ENCODE measurements around the gene PLA2G4E.

Gene PLA2G4E

DNA sequence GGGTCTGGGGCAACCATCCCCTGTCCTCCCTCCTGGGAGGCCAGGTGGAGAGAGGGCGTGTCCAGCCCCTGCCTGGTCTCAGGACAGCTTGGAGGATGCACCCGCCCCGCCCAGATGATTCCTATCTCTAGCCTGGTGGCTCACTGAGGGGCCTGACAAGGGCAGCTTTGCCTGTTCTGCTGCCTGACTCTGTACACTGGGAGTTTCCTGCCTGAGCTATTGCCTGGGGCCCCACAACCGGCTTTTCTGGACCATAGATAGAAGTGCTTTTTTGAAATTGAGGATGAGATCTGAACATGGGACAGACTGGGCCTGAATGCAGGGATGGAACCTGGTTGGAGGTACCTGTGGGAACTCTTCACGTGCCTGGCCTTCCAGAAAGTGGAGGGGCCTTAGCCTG is 751 bp upstream of the PLA2G4E start:
- Histone ChIP-seq H3K36me3 (ENCODE audit: control insufficient read depth in 5 of 5, insufficient read depth in 5 of 5, low read length in 5 of 5) (no peaks in the 10 kb centered on the region), H3K9ac (ENCODE audit: low read length in 5 of 5) (no peak overlapping the region), H3K27me3 (ENCODE audit: control insufficient read depth in 5 of 5, insufficient read depth in 4 of 5, low read length in 5 of 5) (no peaks in the 10 kb centered on the region), H3K9me3 (ENCODE audit: control insufficient read depth in 5 of 5, low read length in 5 of 5) (peaks cover 0 to 3% (median 0%) of the 10 kb centered on the region in 5 donors), H3K27ac (ENCODE audit: low read depth, low read length) (no peak overlapping the region), H3K4me3 (ENCODE audit: low read depth in 1 of 5, low read length in 5 of 5) (no peak overlapping the region), H3K4me1 (ENCODE audit: control insufficient read depth in 5 of 5, insufficient read depth in 5 of 5, low read length in 5 of 5) (peaks cover 0 to 2% (median 0%) of the 10 kb centered on the region in 5 donors)

- H3K27ac ChIP-seq (ENCODE audit: low read depth, low read length): no peak overlapping the region
Measured at GRCh38 chr15:42018306-42019224, 2.3 kb downstream of the PLA2G4E start.

GRCh38 chr15:42016971-42017370 is 3.9 kb downstream of the PLA2G4E start:
- H3K4me3 ChIP-seq (ENCODE audit: low read depth in 1 of 5, low read length in 5 of 5): no peak overlapping the region
- no peaks in the 10 kb centered on the region for H3K9me3 ChIP-seq (ENCODE audit: control insufficient read depth in 5 of 5, low read length in 5 of 5)
- H3K4me1 ChIP-seq (ENCODE audit: control insufficient read depth in 5 of 5, insufficient read depth in 5 of 5, low read length in 5 of 5): peaks cover 0 to 2% (median 0%) of the 10 kb centered on the region in 5 donors
- no peaks in the 10 kb centered on the region for H3K27me3 ChIP-seq (ENCODE audit: control insufficient read depth in 5 of 5, insufficient read depth in 4 of 5, low read length in 5 of 5)
- H3K27ac ChIP-seq (ENCODE audit: low read depth, low read length): no peak overlapping the region
- H3K9ac ChIP-seq (ENCODE audit: low read length in 5 of 5): no peak overlapping the region
- H3K36me3 ChIP-seq (ENCODE audit: control insufficient read depth in 5 of 5, insufficient read depth in 5 of 5, low read length in 5 of 5): no peaks in the 10 kb centered on the region

More at GRCh38 chr15:42018306-42019224, 2.3 kb downstream of the PLA2G4E start:
- Histone ChIP-seq H3K4me1 (ENCODE audit: control insufficient read depth in 5 of 5, insufficient read depth in 5 of 5, low read length in 5 of 5) (peaks cover 0 to 2% (median 0%) of the 10 kb centered on the region in 5 donors), H3K9ac (ENCODE audit: low read length in 5 of 5) (no peak overlapping the region), H3K9me3 (ENCODE audit: control insufficient read depth in 5 of 5, low read length in 5 of 5) (peaks cover 0 to 3% (median 0%) of the 10 kb centered on the region in 5 donors), H3K4me3 (ENCODE audit: low read depth in 1 of 5, low read length in 5 of 5) (no peak overlapping the region), H3K27me3 (ENCODE audit: control insufficient read depth in 5 of 5, insufficient read depth in 4 of 5, low read length in 5 of 5) (no peaks in the 10 kb centered on the region), H3K36me3 (ENCODE audit: control insufficient read depth in 5 of 5, insufficient read depth in 5 of 5, low read length in 5 of 5) (no peaks in the 10 kb centered on the region)

GRCh38 chr15:42014406-42014805 is 6.4 kb downstream of the PLA2G4E start:
- no peak overlapping the region for H3K27ac ChIP-seq (ENCODE audit: low read depth, low read length)
- no peak overlapping the region for H3K9ac ChIP-seq (ENCODE audit: low read length in 5 of 5)
- peaks cover 0 to 2% (median 0%) of the 10 kb centered on the region in 5 donors for H3K4me1 ChIP-seq (ENCODE audit: control insufficient read depth in 5 of 5, insufficient read depth in 5 of 5, low read length in 5 of 5)
- H3K9me3 ChIP-seq (ENCODE audit: control insufficient read depth in 5 of 5, low read length in 5 of 5): no peaks in the 10 kb centered on the region
- H3K36me3 ChIP-seq (ENCODE audit: control insufficient read depth in 5 of 5, insufficient read depth in 5 of 5, low read length in 5 of 5): no peaks in the 10 kb centered on the region
- no peak overlapping the region for H3K4me3 ChIP-seq (ENCODE audit: low read depth in 1 of 5, low read length in 5 of 5)
- no peaks in the 10 kb centered on the region for H3K27me3 ChIP-seq (ENCODE audit: control insufficient read depth in 5 of 5, insufficient read depth in 4 of 5, low read length in 5 of 5)

DNA sequence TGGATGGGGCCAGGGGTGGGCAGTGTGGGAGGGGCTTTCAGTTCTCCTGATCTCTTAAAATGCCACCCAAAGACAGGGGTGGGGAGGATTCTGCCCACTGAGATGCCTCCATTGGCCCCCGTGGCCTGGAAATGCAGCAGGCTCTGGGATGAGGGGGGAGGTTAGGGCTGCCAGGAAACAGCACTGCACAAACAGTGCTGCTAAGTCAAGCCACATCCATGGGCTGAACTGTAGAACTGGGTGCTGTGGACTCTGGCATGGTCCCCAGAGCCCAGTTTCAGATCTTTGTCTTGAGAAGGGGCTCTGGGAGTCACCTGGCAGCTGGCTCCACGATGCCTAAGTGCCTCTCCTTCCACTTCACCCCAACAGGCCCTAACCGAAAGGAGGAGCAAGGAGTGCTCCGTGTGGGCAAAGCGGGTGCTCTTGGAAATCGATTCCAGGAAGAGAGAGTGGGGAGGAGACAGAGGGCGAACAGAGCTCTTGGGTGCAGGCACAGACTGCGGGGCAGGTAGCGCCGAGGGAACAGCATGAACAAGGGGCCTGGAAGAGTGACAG is 7.8 kb downstream of the PLA2G4E start:
- no peaks in the 10 kb centered on the region for H3K4me1 ChIP-seq (ENCODE audit: control insufficient read depth in 5 of 5, insufficient read depth in 5 of 5, low read length in 5 of 5)
- H3K27me3 ChIP-seq (ENCODE audit: control insufficient read depth in 5 of 5, insufficient read depth in 4 of 5, low read length in 5 of 5): no peaks in the 10 kb centered on the region
- H3K9ac ChIP-seq (ENCODE audit: low read length in 5 of 5): no peak overlapping the region
- H3K9me3 ChIP-seq (ENCODE audit: control insufficient read depth in 5 of 5, low read length in 5 of 5): no peaks in the 10 kb centered on the region
- no peak overlapping the region for H3K4me3 ChIP-seq (ENCODE audit: low read depth in 1 of 5, low read length in 5 of 5)
- H3K27ac ChIP-seq (ENCODE audit: low read depth, low read length): no peak overlapping the region
- H3K36me3 ChIP-seq (ENCODE audit: control insufficient read depth in 5 of 5, insufficient read depth in 5 of 5, low read length in 5 of 5): no peaks in the 10 kb centered on the region

GRCh38 chr15:42012241-42012640 is 8.6 kb downstream of the PLA2G4E start:
- Histone ChIP-seq H3K4me1 (ENCODE audit: control insufficient read depth in 5 of 5, insufficient read depth in 5 of 5, low read length in 5 of 5) (no peaks in the 10 kb centered on the region), H3K27ac (ENCODE audit: low read depth, low read length) (no peak overlapping the region), H3K36me3 (ENCODE audit: control insufficient read depth in 5 of 5, insufficient read depth in 5 of 5, low read length in 5 of 5) (no peaks in the 10 kb centered on the region), H3K9ac (ENCODE audit: low read length in 5 of 5) (no peak overlapping the region), H3K27me3 (ENCODE audit: control insufficient read depth in 5 of 5, insufficient read depth in 4 of 5, low read length in 5 of 5) (no peaks in the 10 kb centered on the region), H3K9me3 (ENCODE audit: control insufficient read depth in 5 of 5, low read length in 5 of 5) (peaks cover 0 to 3% (median 0%) of the 10 kb centered on the region in 5 donors), H3K4me3 (ENCODE audit: low read depth in 1 of 5, low read length in 5 of 5) (no peak overlapping the region)

DNA sequence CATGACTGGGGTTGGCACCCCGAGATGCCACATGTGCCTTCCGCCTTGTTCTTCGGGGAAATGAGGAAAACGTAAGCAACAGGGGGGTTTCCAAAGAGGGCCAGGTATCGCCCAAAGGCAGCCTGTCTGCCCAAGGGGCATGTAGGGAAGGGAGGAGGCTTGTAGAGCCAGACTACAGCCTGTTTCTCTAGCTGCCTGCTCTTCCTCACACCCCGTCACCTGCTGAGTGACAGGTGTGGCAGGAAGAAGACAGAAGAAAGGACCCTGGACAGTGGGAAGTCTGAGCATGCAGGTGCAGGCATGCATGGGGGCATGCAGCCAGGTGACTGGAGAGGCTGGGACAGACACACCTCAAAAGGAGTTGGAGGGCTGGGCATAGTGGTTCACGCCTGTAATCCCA is 9.8 kb downstream of the PLA2G4E start:
- Histone ChIP-seq H3K27ac (ENCODE audit: low read depth, low read length) (no peak overlapping the region), H3K36me3 (ENCODE audit: control insufficient read depth in 5 of 5, insufficient read depth in 5 of 5, low read length in 5 of 5) (no peaks in the 10 kb centered on the region), H3K4me1 (ENCODE audit: control insufficient read depth in 5 of 5, insufficient read depth in 5 of 5, low read length in 5 of 5) (no peaks in the 10 kb centered on the region), H3K9me3 (ENCODE audit: control insufficient read depth in 5 of 5, low read length in 5 of 5) (peaks cover 0 to 3% (median 0%) of the 10 kb centered on the region in 5 donors), H3K27me3 (ENCODE audit: control insufficient read depth in 5 of 5, insufficient read depth in 4 of 5, low read length in 5 of 5) (no peaks in the 10 kb centered on the region), H3K9ac (ENCODE audit: low read length in 5 of 5) (no peak overlapping the region), H3K4me3 (ENCODE audit: low read depth in 1 of 5, low read length in 5 of 5) (no peak overlapping the region)

DNA sequence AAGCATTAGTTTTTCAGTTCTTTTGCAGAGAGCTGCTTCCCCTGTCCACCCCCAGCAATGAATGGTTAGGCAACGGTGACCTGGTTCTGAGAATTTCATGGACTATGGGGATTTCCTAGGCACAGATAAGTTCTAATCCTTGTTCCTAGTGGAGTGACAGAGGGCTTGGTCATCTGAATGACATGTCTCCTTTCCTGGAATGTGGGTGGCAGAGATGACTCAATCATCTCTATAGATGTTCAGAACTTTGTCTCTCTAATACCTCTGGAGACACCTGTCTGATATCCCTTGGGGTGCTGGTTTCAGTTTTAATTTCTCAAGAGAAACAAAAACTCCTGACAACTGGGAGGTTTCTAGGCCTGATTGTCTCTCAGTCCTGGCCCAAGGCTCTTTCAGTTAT is 10.4 kb downstream of the PLA2G4E start:
- Histone ChIP-seq H3K27ac (ENCODE audit: low read depth, low read length) (no peak overlapping the region), H3K4me3 (ENCODE audit: low read depth in 1 of 5, low read length in 5 of 5) (no peak overlapping the region), H3K4me1 (ENCODE audit: control insufficient read depth in 5 of 5, insufficient read depth in 5 of 5, low read length in 5 of 5) (no peaks in the 10 kb centered on the region), H3K9ac (ENCODE audit: low read length in 5 of 5) (no peak overlapping the region), H3K36me3 (ENCODE audit: control insufficient read depth in 5 of 5, insufficient read depth in 5 of 5, low read length in 5 of 5) (no peaks in the 10 kb centered on the region), H3K27me3 (ENCODE audit: control insufficient read depth in 5 of 5, insufficient read depth in 4 of 5, low read length in 5 of 5) (no peaks in the 10 kb centered on the region), H3K9me3 (ENCODE audit: control insufficient read depth in 5 of 5, low read length in 5 of 5) (peaks cover 0 to 3% (median 0%) of the 10 kb centered on the region in 5 donors)

GRCh38 chr15:42009474-42009873 is 11.4 kb downstream of the PLA2G4E start:
- Histone ChIP-seq H3K9me3 (ENCODE audit: control insufficient read depth in 5 of 5, low read length in 5 of 5) (peaks cover 0 to 3% (median 0%) of the 10 kb centered on the region in 5 donors), H3K36me3 (ENCODE audit: control insufficient read depth in 5 of 5, insufficient read depth in 5 of 5, low read length in 5 of 5) (no peaks in the 10 kb centered on the region), H3K27ac (ENCODE audit: low read depth, low read length) (no peak overlapping the region), H3K9ac (ENCODE audit: low read length in 5 of 5) (no peak overlapping the region), H3K27me3 (ENCODE audit: control insufficient read depth in 5 of 5, insufficient read depth in 4 of 5, low read length in 5 of 5) (no peaks in the 10 kb centered on the region), H3K4me3 (ENCODE audit: low read depth in 1 of 5, low read length in 5 of 5) (no peak overlapping the region), H3K4me1 (ENCODE audit: control insufficient read depth in 5 of 5, insufficient read depth in 5 of 5, low read length in 5 of 5) (no peaks in the 10 kb centered on the region)

DNA sequence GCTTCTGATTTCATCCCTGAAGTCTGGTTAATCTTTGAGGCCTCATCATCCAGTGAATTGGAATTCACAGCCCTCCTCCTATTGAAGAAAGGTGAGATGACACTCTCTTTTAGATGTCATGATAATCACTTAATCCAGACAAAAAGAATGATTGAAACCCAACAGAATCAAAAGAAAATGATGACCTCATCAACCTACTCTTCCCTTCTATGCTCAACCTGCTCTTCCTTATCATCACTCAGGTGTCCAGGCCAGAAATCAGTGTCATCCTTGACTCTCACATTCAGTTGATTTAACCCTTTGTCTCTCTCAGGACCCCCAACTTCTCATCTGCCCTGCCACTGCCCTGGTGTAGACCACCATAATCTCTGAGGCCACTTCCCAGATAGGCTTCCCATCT is 11.8 kb downstream of the PLA2G4E start:
- Histone ChIP-seq H3K4me1 (ENCODE audit: control insufficient read depth in 5 of 5, insufficient read depth in 5 of 5, low read length in 5 of 5) (no peaks in the 10 kb centered on the region), H3K9ac (ENCODE audit: low read length in 5 of 5) (no peak overlapping the region), H3K27ac (ENCODE audit: low read depth, low read length) (no peak overlapping the region), H3K4me3 (ENCODE audit: low read depth in 1 of 5, low read length in 5 of 5) (no peak overlapping the region), H3K36me3 (ENCODE audit: control insufficient read depth in 5 of 5, insufficient read depth in 5 of 5, low read length in 5 of 5) (no peaks in the 10 kb centered on the region), H3K9me3 (ENCODE audit: control insufficient read depth in 5 of 5, low read length in 5 of 5) (peaks cover 0 to 3% (median 0%) of the 10 kb centered on the region in 5 donors), H3K27me3 (ENCODE audit: control insufficient read depth in 5 of 5, insufficient read depth in 4 of 5, low read length in 5 of 5) (no peaks in the 10 kb centered on the region)

Data from subcutaneous abdominal adipose tissue (tissue), 5 donors.